CD4-positive, alpha-beta memory T cell (primary cell): ENCODE data around the gene RADIL. TPM values are rescaled to one million over a fixed set of nuclear protein-coding genes. Genes with fewer than 3 reads are reported as not detected.
A peak's percentile ranks its signal among the peaks of the same experiment; 100 is the strongest.
"Not testable (repeated sequence)": the region's sequence is repeated elsewhere in the genome, so short reads cannot be mapped to it uniquely, and the experiment has no call there.

Experiments used
- CTCF ChIA-PET: fragments of 350-600 bp; sonication (Branson Sonifier 250); formaldehyde crosslinking; loops from one replicate; lab custom pipeline; 2021; ENCODE audit warnings: inconsistent platforms; ENCODE audit not compliant: partially characterized antibody; lab: Charles Lee
- POLR2A ChIA-PET: fragments of 350-600 bp; sonication (Branson Sonifier 250); formaldehyde crosslinking; loops from one replicate; lab custom pipeline; 2021; ENCODE audit not compliant: partially characterized antibody; lab: Charles Lee
- DNase-seq, 5 donors: peaks; one replicate each; pipeline versions ENCODE4 v3.0.0 to v3.0.0-alpha.2; 2020 to 2022; ENCODE audit warnings: mixed read lengths in 1 of 5
- H3K27ac ChIP-seq: one replicate; pipeline ENCODE4 v1.7.0; 2013; ENCODE audit warnings: low read depth, low read length
- H3K27me3 ChIP-seq: 2 replicates; pipeline ENCODE4 v1.7.0; 2013; ENCODE audit warnings: mild to moderate bottlenecking, low read length, moderate library complexity; ENCODE audit not compliant: insufficient read depth
- H3K36me3 ChIP-seq: 2 replicates; pipeline ENCODE4 v1.7.0; 2013; ENCODE audit warnings: mild to moderate bottlenecking, low read length, moderate library complexity; ENCODE audit not compliant: insufficient read depth
- H3K4me1 ChIP-seq: 2 replicates; pipeline ENCODE4 v1.7.0; 2013; ENCODE audit warnings: mild to moderate bottlenecking, low read length, moderate library complexity; ENCODE audit not compliant: insufficient read depth
- H3K4me3 ChIP-seq, 2 donors: one replicate each; pipeline ENCODE4 v1.7.0; 2013; ENCODE audit warnings: low read length in 2 of 2, mild to moderate bottlenecking in 1 of 2
- H3K9me3 ChIP-seq, 2 donors: one replicate each; pipeline ENCODE4 v1.7.0; 2013; ENCODE audit warnings: low read length in 2 of 2, control low read depth in 1 of 2; ENCODE audit not compliant: control insufficient read depth in 1 of 2
- H3K27ac Mint-ChIP-seq, 7 donors: one replicate each; pipeline ENCODE4 v1.8.0; 2020 to 2021; ENCODE audit warnings: mixed read lengths in 7 of 7, mild to moderate bottlenecking in 6 of 7, inconsistent platforms in 3 of 7, moderate library complexity in 3 of 7
- H3K27me3 Mint-ChIP-seq, 2 donors: one replicate each; pipeline ENCODE4 v1.8.0; 2020 to 2021; ENCODE audit warnings: mixed read lengths in 2 of 2
- H3K36me3 Mint-ChIP-seq, 2 donors: one replicate each; pipeline ENCODE4 v1.8.0; 2020 to 2021; ENCODE audit warnings: mixed read lengths in 2 of 2, inconsistent platforms in 1 of 2, mild to moderate bottlenecking in 1 of 2
- H3K4me1 Mint-ChIP-seq, 4 donors: one replicate each; pipeline ENCODE4 v1.8.0; 2020 to 2021; ENCODE audit warnings: mixed read lengths in 4 of 4, mild to moderate bottlenecking in 1 of 4
- H3K4me3 Mint-ChIP-seq, 8 donors: one replicate each; pipeline ENCODE4 v1.8.0; 2020 to 2021; ENCODE audit warnings: mixed read lengths in 8 of 8, mild to moderate bottlenecking in 7 of 8, moderate library complexity in 6 of 8, inconsistent platforms in 3 of 8
- H3K9me3 Mint-ChIP-seq, 8 donors: one replicate each; pipeline ENCODE4 v1.8.0; 2020 to 2021; ENCODE audit warnings: mixed read lengths in 8 of 8, mild to moderate bottlenecking in 5 of 8, inconsistent platforms in 3 of 8, moderate library complexity in 1 of 8
- intact Hi-C: fragments of 100-400 bp; cut with micrococcal nuclease; formaldehyde crosslinking; loops from one replicate; pipeline ENCODE4 v1.15.1; 2023
- polyA plus RNA-seq, 2 donors: library from polyadenylated mRNA; unstranded; fragments of 300-500 nt; fragmentation: Illumina TruSeq; gene quantifications; one replicate each; pipeline ENCODE4 v1.2.3, GENCODE V29; 2021
- total RNA-seq, 2 experiments: library from RNA; stranded (reverse); gene quantifications; one replicate each; pipeline ENCODE4 v1.2.3, GENCODE V29; 2021

The RADIL gene
- total and polyA plus RNA-seq, 4 experiments from 2014 or later: not detected

GRCh38 chr7:4794171-4794570, 89.3 kb downstream of the RADIL start:
- Mint-ChIP-seq H3K4me1 (peaks cover 1 to 12% (median 9%) of the 10 kb centered on the region in 4 donors), H3K27ac (peak overlapping the region in 2 of 7 donors; percentile 18 to 74), H3K36me3 (peaks cover 0 to 12% of the 10 kb centered on the region in 2 donors), H3K4me3 (peak overlapping the region in 1 of 8 donors; percentile 6)
- CTCF ChIA-PET: interaction anchor here (2.2 to 4.1 kb wide), 3 partner anchors 18 to 293 kb away, joined by 7 to 43 read pairs (median 25); partner anchors contain the start of gene AP5Z1
- H3K9me3 Mint-ChIP-seq, H3K27ac ChIP-seq, H3K27me3 Mint-ChIP-seq, DNase-seq, intact Hi-C loops, H3K9me3 ChIP-seq, H3K27me3 ChIP-seq, H3K4me1 ChIP-seq, H3K4me3 ChIP-seq: not testable (repeated sequence)
- POLR2A ChIA-PET: interaction anchor here (4.4 kb wide), 1 partner anchor 17 kb away, joined by 56 read pairs; the partner anchor contains the start of gene AP5Z1
- H3K36me3 ChIP-seq: peaks cover 13% of the 10 kb centered on the region

GRCh38 chr7:4793385-4793993, 90.0 kb downstream of the RADIL start:
- H3K4me3 ChIP-seq, H3K27me3 ChIP-seq, H3K27me3 Mint-ChIP-seq, DNase-seq, H3K9me3 ChIP-seq, intact Hi-C loops, H3K27ac ChIP-seq, H3K27ac Mint-ChIP-seq, H3K9me3 Mint-ChIP-seq, H3K4me1 ChIP-seq: not testable (repeated sequence)
- CTCF ChIA-PET: interaction anchor here (0.9 to 4.1 kb wide), 6 partner anchors 18 to 294 kb away, joined by 3 to 43 read pairs (median 6); partner anchors contain the start of gene AP5Z1
- Mint-ChIP-seq H3K4me1 (peaks cover 1 to 12% (median 9%) of the 10 kb centered on the region in 4 donors), H3K36me3 (peaks cover 0 to 13% of the 10 kb centered on the region in 2 donors), H3K4me3 (peak overlapping the region in 1 of 8 donors; percentile 3)
- POLR2A ChIA-PET: interaction anchor here (1.5 to 4.4 kb wide), 2 partner anchors 17 to 20 kb away, joined by 6 to 56 read pairs; partner anchors contain the start of gene AP5Z1
- peaks cover 13% of the 10 kb centered on the region for H3K36me3 ChIP-seq

- Histone ChIP-seq H3K4me1 (peaks cover 5% of the 10 kb centered on the region), H3K36me3 (peaks cover 21% of the 10 kb centered on the region), H3K27me3 (no peaks in the 10 kb centered on the region), H3K27ac (no peak overlapping the region), H3K9me3 (no peaks in the 10 kb centered on the region), H3K4me3 (peak overlapping the region in 1 of 2 donors; percentile 32)
- peaks cover 0 to 16% of the 10 kb centered on the region in 2 donors for H3K36me3 Mint-ChIP-seq
- intact Hi-C loops: loop anchor here (1.0 kb wide), 1 partner anchor 17 kb away; the partner anchor contains the start of gene AP5Z1
- peak overlapping the region in 4 of 8 donors; percentile 17 to 39 (median 27) for H3K4me3 Mint-ChIP-seq
- POLR2A ChIA-PET: interaction anchor here (1.2 to 4.4 kb wide), 3 partner anchors 16 to 151 kb away, joined by 5 to 56 read pairs (median 6); partner anchors contain the start of gene AP5Z1
- H3K9me3 Mint-ChIP-seq: no peaks in the 10 kb centered on the region
- DNase-seq: no peak
- no peaks in the 10 kb centered on the region for H3K27me3 Mint-ChIP-seq
- no peak overlapping the region for H3K27ac Mint-ChIP-seq
- CTCF ChIA-PET: interaction anchor here (0.6 to 4.1 kb wide), 10 partner anchors 12 to 1498 kb away, joined by 3 to 43 read pairs (median 4); partner anchors contain the start of gene AP5Z1
- peaks cover 1 to 12% (median 9%) of the 10 kb centered on the region in 4 donors for H3K4me1 Mint-ChIP-seq
Observed at GRCh38 chr7:4792537-4793126, 90.9 kb downstream of the RADIL start.

DNA sequence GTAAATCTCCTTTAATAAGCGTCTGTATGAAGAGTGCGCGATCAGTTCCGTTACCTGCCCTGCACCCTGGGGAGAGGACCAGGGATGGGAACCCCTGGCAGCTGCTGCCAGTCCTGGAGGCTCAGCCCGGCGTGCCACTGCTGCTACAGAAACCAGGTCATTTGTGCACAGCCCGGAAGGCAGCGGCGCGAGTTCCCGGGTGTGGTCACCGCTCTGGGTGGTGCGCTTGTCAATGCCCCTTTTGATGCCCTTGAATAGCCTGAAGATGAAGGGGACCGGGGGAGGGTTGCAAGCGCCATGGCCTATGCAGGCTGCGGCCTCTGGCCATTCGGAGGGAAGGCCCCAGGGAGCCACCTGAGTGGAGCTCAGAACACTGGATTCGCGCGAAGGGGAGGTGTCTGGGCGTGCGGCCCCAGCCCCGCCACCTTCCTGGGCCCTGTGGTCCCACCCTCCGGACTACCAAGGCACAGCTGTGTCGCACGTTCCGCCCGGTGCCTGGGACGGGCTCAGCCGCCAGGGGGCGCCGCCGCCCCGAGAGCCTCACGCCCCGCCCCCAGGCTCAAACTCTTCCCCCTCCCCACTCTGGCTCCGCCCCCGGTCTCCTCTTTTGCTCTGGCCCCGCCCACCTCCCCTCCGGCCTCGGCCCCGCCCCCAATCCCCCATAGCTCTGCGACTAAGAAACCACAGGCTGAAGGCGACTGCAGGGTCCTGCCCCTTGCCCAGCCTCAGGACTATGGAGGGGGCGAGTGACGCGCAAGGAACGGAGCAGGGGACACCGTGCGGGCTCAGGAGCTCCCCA, 91.6 kb downstream of the RADIL start:
- no peak overlapping the region for H3K27ac ChIP-seq
- Mint-ChIP-seq H3K4me1 (peaks cover 1 to 12% (median 9%) of the 10 kb centered on the region in 4 donors), H3K36me3 (peaks cover 0 to 18% of the 10 kb centered on the region in 2 donors), H3K9me3 (no peaks in the 10 kb centered on the region), H3K4me3 (peak overlapping the region in 4 of 8 donors; percentile 19 to 57 (median 32)), H3K27ac (peak overlapping the region in 3 of 7 donors; percentile 2 to 66 (median 48)), H3K27me3 (no peaks in the 10 kb centered on the region)
- H3K9me3 ChIP-seq: no peaks in the 10 kb centered on the region
- DNase-seq: peak; percentile 65 to 79 (median 76)
- ChIA-PET CTCF (interaction anchor here (0.6 to 4.1 kb wide), 10 partner anchors 11 to 1497 kb away, joined by 3 to 43 read pairs (median 4); partner anchors contain the start of gene AP5Z1), POLR2A (interaction anchor here (1.2 to 4.4 kb wide), 3 partner anchors 15 to 150 kb away, joined by 5 to 56 read pairs (median 6); partner anchors contain the start of gene AP5Z1)
- H3K27me3 ChIP-seq: no peaks in the 10 kb centered on the region
- intact Hi-C loops: loop anchor here (1.0 kb wide), 1 partner anchor 17 kb away; the partner anchor contains the start of gene AP5Z1
- peak overlapping the region in 1 of 2 donors; percentile 32 for H3K4me3 ChIP-seq
- peaks cover 24% of the 10 kb centered on the region for H3K36me3 ChIP-seq
- peaks cover 5% of the 10 kb centered on the region for H3K4me1 ChIP-seq

GRCh38 chr7:4791101-4791737, 92.3 kb downstream of the RADIL start:
- Mint-ChIP-seq H3K27me3 (no peaks in the 10 kb centered on the region), H3K27ac (peak overlapping the region in 3 of 7 donors; percentile 27 to 66 (median 48)), H3K36me3 (peaks cover 0 to 18% of the 10 kb centered on the region in 2 donors), H3K4me1 (peaks cover 1 to 12% (median 9%) of the 10 kb centered on the region in 4 donors), H3K4me3 (peak overlapping the region in 2 of 8 donors; percentile 19 to 57), H3K9me3 (no peaks in the 10 kb centered on the region)
- Histone ChIP-seq H3K36me3 (peaks cover 30% of the 10 kb centered on the region), H3K27ac (no peak overlapping the region), H3K27me3 (no peaks in the 10 kb centered on the region), H3K4me1 (peaks cover 5% of the 10 kb centered on the region), H3K4me3 (no peak overlapping the region), H3K9me3 (no peaks in the 10 kb centered on the region)
- ChIA-PET CTCF (interaction anchor here (1.3 to 4.1 kb wide), 5 partner anchors 12 to 84 kb away, joined by 3 to 43 read pairs (median 5); partner anchors contain the start of gene AP5Z1), POLR2A (interaction anchor here (4.4 kb wide), 1 partner anchor 14 kb away, joined by 56 read pairs; the partner anchor contains the start of gene AP5Z1)
- intact Hi-C loops: no loop called here
- DNase-seq: no peak

- Mint-ChIP-seq H3K4me3 (no peak overlapping the region), H3K4me1 (peaks cover 1 to 12% (median 9%) of the 10 kb centered on the region in 4 donors), H3K27ac (no peak overlapping the region), H3K27me3 (no peaks in the 10 kb centered on the region), H3K36me3 (peaks cover 5 to 23% of the 10 kb centered on the region in 2 donors), H3K9me3 (no peaks in the 10 kb centered on the region)
- H3K4me3 ChIP-seq: no peak overlapping the region
- CTCF ChIA-PET: interaction anchor here (1.3 to 4.1 kb wide), 4 partner anchors 11 to 83 kb away, joined by 3 to 43 read pairs (median 6); partner anchors contain the start of gene AP5Z1
- POLR2A ChIA-PET: interaction anchor here (4.4 kb wide), 1 partner anchor 14 kb away, joined by 56 read pairs; the partner anchor contains the start of gene AP5Z1
- H3K36me3 ChIP-seq: peaks cover 37% of the 10 kb centered on the region
- DNase-seq: no peak
- H3K27me3 ChIP-seq: no peaks in the 10 kb centered on the region
- intact Hi-C loops: no loop called here
- H3K27ac ChIP-seq: no peak overlapping the region
- H3K9me3 ChIP-seq: no peaks in the 10 kb centered on the region
- H3K4me1 ChIP-seq: peaks cover 5% of the 10 kb centered on the region
Observed at GRCh38 chr7:4790516-4790991, 93.0 kb downstream of the RADIL start.
